Peyer's patch (tissue), 4 donors: ENCODE data around the gene LRRN2.

ENCODE experiments used
- POLR2A ChIP-seq, 2 donors: fragments of 450-650 bp; IDR thresholded peaks; one replicate each; pipeline ENCODE4 v1.5.1; 2017; ENCODE audit warnings: antibody characterized with exemption in 2 of 2, mild to moderate bottlenecking in 2 of 2, moderate library complexity in 2 of 2
- TF ChIP-seq, protein P1 (sequence below), 6 experiments: fragments of 450-650 bp in 4 of 6; fragments of 200-600 bp in 2 of 6; sonication (generic) in 1 of 6; IDR thresholded peaks; one replicate each; pipeline ENCODE4 v1.5.1; 2017 to 2019; ENCODE audit warnings: antibody characterized with exemption in 6 of 6, mild to moderate bottlenecking in 3 of 6, moderate library complexity in 1 of 6

DNA sequence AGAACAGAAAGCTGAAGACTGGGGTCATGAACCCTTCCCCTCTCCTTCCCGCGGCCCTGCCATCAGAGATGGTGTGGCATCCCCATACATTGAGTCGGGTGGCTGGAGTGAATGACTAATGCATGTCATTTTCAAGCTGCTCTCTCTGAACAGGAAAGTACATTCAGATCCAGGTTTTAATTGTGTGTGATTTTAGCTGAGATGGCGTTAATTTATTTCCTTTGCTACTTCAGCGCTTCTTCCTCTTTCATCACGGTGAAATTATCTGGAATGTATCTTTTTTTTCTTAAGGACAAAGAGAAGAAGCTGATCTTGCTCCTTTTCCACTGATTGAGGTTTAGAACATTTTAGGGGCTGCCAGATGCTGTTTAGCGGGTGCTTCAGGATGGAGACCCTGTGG lies 8.6 kb upstream of the LRRN2 start:
- TF ChIP-seq, protein P1, sequence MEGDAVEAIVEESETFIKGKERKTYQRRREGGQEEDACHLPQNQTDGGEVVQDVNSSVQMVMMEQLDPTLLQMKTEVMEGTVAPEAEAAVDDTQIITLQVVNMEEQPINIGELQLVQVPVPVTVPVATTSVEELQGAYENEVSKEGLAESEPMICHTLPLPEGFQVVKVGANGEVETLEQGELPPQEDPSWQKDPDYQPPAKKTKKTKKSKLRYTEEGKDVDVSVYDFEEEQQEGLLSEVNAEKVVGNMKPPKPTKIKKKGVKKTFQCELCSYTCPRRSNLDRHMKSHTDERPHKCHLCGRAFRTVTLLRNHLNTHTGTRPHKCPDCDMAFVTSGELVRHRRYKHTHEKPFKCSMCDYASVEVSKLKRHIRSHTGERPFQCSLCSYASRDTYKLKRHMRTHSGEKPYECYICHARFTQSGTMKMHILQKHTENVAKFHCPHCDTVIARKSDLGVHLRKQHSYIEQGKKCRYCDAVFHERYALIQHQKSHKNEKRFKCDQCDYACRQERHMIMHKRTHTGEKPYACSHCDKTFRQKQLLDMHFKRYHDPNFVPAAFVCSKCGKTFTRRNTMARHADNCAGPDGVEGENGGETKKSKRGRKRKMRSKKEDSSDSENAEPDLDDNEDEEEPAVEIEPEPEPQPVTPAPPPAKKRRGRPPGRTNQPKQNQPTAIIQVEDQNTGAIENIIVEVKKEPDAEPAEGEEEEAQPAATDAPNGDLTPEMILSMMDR (IDR thresholded peaks at IDR 0.05), result no peak
- no peak for TF ChIP-seq POLR2A (IDR thresholded peaks at IDR 0.05)
